H9 (cell line): ENCODE results near the gene NDNF. TPM values are rescaled to one million over a fixed set of nuclear protein-coding genes. Genes with fewer than 3 reads are reported as not detected.

ENCODE experiments used
- DNase-seq: peaks from one replicate; pipeline ENCODE4 v3.0.0-alpha.2; 2017
- H2AFZ ChIP-seq: one replicate; pipeline ENCODE4 v1.6.1; 2013; ENCODE audit warnings: mild to moderate bottlenecking, low read length, control low read depth, moderate library complexity
- H2AK5ac ChIP-seq: 2 replicates; pipeline ENCODE4 v1.6.1; 2013; ENCODE audit warnings: low read length, control low read depth, mixed read lengths; ENCODE audit not compliant: insufficient read length
- H2BK120ac ChIP-seq: one replicate; pipeline ENCODE4 v1.6.1; 2013; ENCODE audit warnings: low read depth, mild to moderate bottlenecking, low read length, control low read depth, inconsistent platforms; ENCODE audit not compliant: poor library complexity, severe bottlenecking
- H2BK12ac ChIP-seq: 2 replicates; pipeline ENCODE4 v1.6.1; 2013; ENCODE audit warnings: low read length, control low read depth, mixed read lengths, low read depth; ENCODE audit not compliant: insufficient read length
- H2BK15ac ChIP-seq: 2 replicates; pipeline ENCODE4 v1.6.1; 2013; ENCODE audit warnings: low read depth, low read length, control low read depth
- H2BK20ac ChIP-seq: one replicate; pipeline ENCODE4 v1.6.1; 2013; ENCODE audit warnings: low read depth, mild to moderate bottlenecking, low read length, control low read depth, inconsistent platforms; ENCODE audit not compliant: poor library complexity, severe bottlenecking
- H2BK5ac ChIP-seq: 2 replicates; pipeline ENCODE4 v1.6.1; 2013; ENCODE audit warnings: low read length, control low read depth, mixed read lengths; ENCODE audit not compliant: insufficient read length
- H3K14ac ChIP-seq: 2 replicates; pipeline ENCODE4 v1.6.1; 2013; ENCODE audit warnings: low read length, control low read depth; ENCODE audit not compliant: insufficient read depth
- H3K18ac ChIP-seq: 2 replicates; pipeline ENCODE4 v1.6.1; 2013; ENCODE audit warnings: low read depth, mild to moderate bottlenecking, mixed read lengths, low read length, control low read depth; ENCODE audit not compliant: insufficient read length
- H3K23ac ChIP-seq: 2 replicates; pipeline ENCODE4 v1.6.1; 2013; ENCODE audit warnings: low read length, control low read depth, mixed read lengths, low read depth; ENCODE audit not compliant: insufficient read length
- H3K23me2 ChIP-seq: 2 replicates; pipeline ENCODE4 v1.6.1; 2013; ENCODE audit warnings: low read depth, mild to moderate bottlenecking, mixed read lengths, low read length, control low read depth; ENCODE audit not compliant: insufficient read length, poor library complexity, severe bottlenecking
- H3K27ac ChIP-seq: 2 replicates; pipeline ENCODE4 v1.5.1; 2013; ENCODE audit warnings: low read length, control low read depth, mixed read lengths, low read depth; ENCODE audit not compliant: insufficient read length
- H3K27me3 ChIP-seq: 2 replicates; pipeline ENCODE4 v1.6.1; 2013; ENCODE audit warnings: low read length, control low read depth, inconsistent platforms; ENCODE audit not compliant: insufficient read depth
- H3K4ac ChIP-seq: 2 replicates; pipeline ENCODE4 v1.6.1; 2013; ENCODE audit warnings: low read depth, mild to moderate bottlenecking, control low read depth, inconsistent platforms, low read length, moderate library complexity
- H3K4me1 ChIP-seq: 2 replicates; pipeline ENCODE4 v1.6.1; 2013; ENCODE audit warnings: low read length, control low read depth, inconsistent platforms; ENCODE audit not compliant: insufficient read depth
- H3K4me2 ChIP-seq: 2 replicates; pipeline ENCODE4 v1.6.1; 2013; ENCODE audit warnings: low read length, control low read depth, mixed read lengths; ENCODE audit not compliant: insufficient read length, insufficient read depth
- H3K56ac ChIP-seq: 2 replicates; pipeline ENCODE4 v1.6.1; 2013; ENCODE audit warnings: low read depth, mild to moderate bottlenecking, mixed read lengths, low read length, control low read depth; ENCODE audit not compliant: insufficient read length
- H3K79me1 ChIP-seq: 2 replicates; pipeline ENCODE4 v1.6.1; 2013; ENCODE audit warnings: low read depth, mild to moderate bottlenecking, moderate library complexity, low read length, control low read depth, inconsistent platforms; ENCODE audit not compliant: insufficient read depth, poor library complexity, severe bottlenecking
- H3K79me2 ChIP-seq: 2 replicates; pipeline ENCODE4 v1.6.1; 2013; ENCODE audit warnings: low read length, control low read depth, inconsistent platforms; ENCODE audit not compliant: insufficient read depth
- H3K9ac ChIP-seq: 2 replicates; pipeline ENCODE4 v1.6.1; 2013; ENCODE audit warnings: low read length, control low read depth, mixed read lengths; ENCODE audit not compliant: insufficient read length; ENCODE audit errors: extremely low read depth
- H3K9me3 ChIP-seq: one replicate; pipeline ENCODE4 v1.6.1; 2013; ENCODE audit warnings: low read depth, low read length, inconsistent platforms; ENCODE audit not compliant: control insufficient read depth
- H3T11ph ChIP-seq: one replicate; pipeline ENCODE4 v1.6.1; 2013; ENCODE audit warnings: mild to moderate bottlenecking, low read length, control low read depth, inconsistent platforms
- H4K20me1 ChIP-seq: one replicate; pipeline ENCODE4 v1.6.1; 2013; ENCODE audit not compliant: control insufficient read depth, insufficient read length, insufficient read depth
- H4K5ac ChIP-seq: 2 replicates; pipeline ENCODE4 v1.6.1; 2013; ENCODE audit warnings: low read depth, mild to moderate bottlenecking, mixed read lengths, low read length, control low read depth; ENCODE audit not compliant: insufficient read length
- H4K8ac ChIP-seq: replicated peaks from 2 replicates; pipeline ENCODE4 v1.6.1; 2013; ENCODE audit warnings: low read length, control low read depth, mixed read lengths, low read depth; ENCODE audit not compliant: insufficient read length
- H4K91ac ChIP-seq: 2 replicates; pipeline ENCODE4 v1.6.1; 2013; ENCODE audit warnings: low read depth, mild to moderate bottlenecking, moderate library complexity, mixed read lengths, low read length, control low read depth; ENCODE audit not compliant: insufficient read length
- H3K27ac Mint-ChIP-seq, 3 experiments: 2 replicates in 2 of 3; 3 replicates in 1 of 3; pipeline ENCODE4 v1.8.0; 2020 to 2021; ENCODE audit warnings: mixed read lengths in 3 of 3, mild to moderate bottlenecking in 1 of 3, moderate library complexity in 1 of 3
- H3K27me3 Mint-ChIP-seq: 2 replicates; pipeline ENCODE4 v1.8.0; 2021; ENCODE audit warnings: low read depth, mild to moderate bottlenecking, moderate library complexity, mixed read lengths
- H3K36me3 Mint-ChIP-seq, 3 experiments: 2 replicates in 2 of 3; 3 replicates in 1 of 3; pipeline ENCODE4 v1.8.0; 2020 to 2021; ENCODE audit warnings: low read depth in 3 of 3, mixed read lengths in 3 of 3; ENCODE audit not compliant: insufficient read depth in 1 of 3
- H3K4me1 Mint-ChIP-seq, 2 experiments: 2 replicates each; pipeline ENCODE4 v1.8.0; 2020; ENCODE audit warnings: mixed read lengths in 2 of 2
- H3K4me3 Mint-ChIP-seq, 2 experiments: 2 replicates in 1 of 2; 3 replicates in 1 of 2; pipeline ENCODE4 v1.8.0; 2020 to 2021; ENCODE audit warnings: mild to moderate bottlenecking in 2 of 2, mixed read lengths in 2 of 2, moderate library complexity in 1 of 2
- H3K9me3 Mint-ChIP-seq, 2 experiments: 2 replicates in 1 of 2; 3 replicates in 1 of 2; pipeline ENCODE4 v1.8.0; 2020; ENCODE audit warnings: mild to moderate bottlenecking in 2 of 2, mixed read lengths in 2 of 2, moderate library complexity in 1 of 2
- CTCF ChIP-seq: fragments of 200-600 bp; sonication (generic); conservative IDR thresholded peaks from 3 replicates; pipeline ENCODE4 v1.8.0; 2021; ENCODE audit warnings: antibody characterized with exemption, mild to moderate bottlenecking
- WGBS: extraction: QIAGEN DNeasy Blood & Tissue Kit; methylation state at CpG from one replicate; pipeline ENCODE4 v1.1.7; 2013; ENCODE audit warnings: missing lambda C conversion rate, low lambda C conversion rate, mixed read lengths; ENCODE audit not compliant: insufficient read length; ENCODE audit errors: extremely low coverage; 5-methylcytosine and 5-hydroxymethylcytosine counted together
- total RNA-seq: library from RNA; stranded (reverse); gene quantifications from 2 replicates; pipeline ENCODE4 v1.2.1, GENCODE V29; 2021

NDNF gene
- total RNA-seq, 1 experiment from 2014 or later: 0.17 TPM

DNA sequence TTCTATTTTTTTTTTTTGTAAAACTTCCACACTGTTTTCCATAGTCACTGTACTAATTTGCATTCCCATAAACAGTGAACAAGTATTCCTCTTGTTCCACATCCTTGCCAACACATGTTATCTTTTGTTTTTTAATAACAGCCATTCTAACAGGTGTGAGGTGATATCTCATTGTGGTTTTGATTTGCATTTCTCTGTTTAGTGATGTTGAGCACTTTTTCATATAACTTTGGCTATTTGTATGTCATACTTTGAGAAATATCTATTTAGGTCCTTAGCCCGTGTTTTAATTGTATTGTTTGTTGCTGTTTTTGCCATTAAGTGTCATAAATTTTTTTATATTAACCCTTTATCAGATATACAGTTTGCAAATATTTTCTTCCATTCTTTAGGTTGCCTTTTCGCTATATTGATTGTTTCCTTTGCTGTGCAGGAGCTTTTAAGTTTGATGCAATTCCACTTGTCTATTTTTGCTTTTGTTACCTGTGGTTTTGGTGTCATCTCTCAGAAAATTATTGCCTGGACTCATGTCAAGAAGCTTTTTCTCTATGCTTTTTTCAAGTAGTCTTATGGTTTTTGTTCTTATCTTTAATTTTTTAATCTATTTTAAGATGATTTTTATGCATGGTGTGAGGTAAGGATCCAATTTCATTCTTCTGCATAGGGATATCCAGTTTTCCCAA, 27.9 kb upstream of the NDNF start:
- H3T11ph ChIP-seq: no peak overlapping the region
- no peak overlapping the region for H3K27ac ChIP-seq
- H2AK5ac ChIP-seq: no peak overlapping the region
- H2BK12ac ChIP-seq: no peak overlapping the region
- no peak overlapping the region for H3K14ac ChIP-seq
- no peaks in the 10 kb centered on the region for H4K20me1 ChIP-seq
- no peak overlapping the region for H4K91ac ChIP-seq
- H4K5ac ChIP-seq: no peak overlapping the region
- H3K79me1 ChIP-seq: no peaks in the 10 kb centered on the region
- no peaks in the 10 kb centered on the region for H3K4me1 Mint-ChIP-seq
- no peak overlapping the region for H3K23ac ChIP-seq
- H2BK120ac ChIP-seq: no peak overlapping the region
- no peak overlapping the region for H3K9ac ChIP-seq
- H4K8ac ChIP-seq: no peak overlapping the region
- H3K9me3 ChIP-seq: no peaks in the 10 kb centered on the region
- WGBS: no CpG with 5 or more reads among the region's 2 CpGs
- H3K79me2 ChIP-seq: no peaks in the 10 kb centered on the region
- no peak for DNase-seq
- no peak overlapping the region for H2BK5ac ChIP-seq
- no peak for TF ChIP-seq CTCF
- no peak overlapping the region for H2AFZ ChIP-seq
- no peak overlapping the region for H3K4me3 Mint-ChIP-seq
- H3K9me3 Mint-ChIP-seq: no peaks in the 10 kb centered on the region; a peak in 1 of 5 replicates
- H3K27ac Mint-ChIP-seq: no peak overlapping the region
- H2BK15ac ChIP-seq: no peak overlapping the region
- H3K23me2 ChIP-seq: no peaks in the 10 kb centered on the region
- H3K27me3 ChIP-seq: no peaks in the 10 kb centered on the region
- H3K56ac ChIP-seq: no peak overlapping the region
- H3K4me2 ChIP-seq: no peak overlapping the region
- no peaks in the 10 kb centered on the region for H3K4me1 ChIP-seq
- H2BK20ac ChIP-seq: no peak overlapping the region
- no peak overlapping the region for H3K4ac ChIP-seq
- no peaks in the 10 kb centered on the region for H3K27me3 Mint-ChIP-seq
- H3K18ac ChIP-seq: no peak overlapping the region
- no peaks in the 10 kb centered on the region for H3K36me3 Mint-ChIP-seq
